Ovary (tissue), 3 donors: ENCODE data around the gene TUBB1.

Experiments used
- POLR2A ChIP-seq: fragments of 450-650 bp; IDR thresholded peaks from one replicate; pipeline ENCODE4 v1.6.1; 2017; ENCODE audit warnings: antibody characterized with exemption, mild to moderate bottlenecking, moderate library complexity
- TF ChIP-seq, protein P1 (sequence below), 3 donors: fragments of 450-650 bp in 2 of 3; fragments of 200-600 bp in 1 of 3; IDR thresholded peaks; one replicate each; pipeline versions ENCODE4 v1.5.1 to v1.8.0; 2016 to 2022; ENCODE audit warnings: antibody characterized with exemption in 3 of 3, mild to moderate bottlenecking in 1 of 3
- donor health status: DM: no; HTN: no; CAD: no.

DNA sequence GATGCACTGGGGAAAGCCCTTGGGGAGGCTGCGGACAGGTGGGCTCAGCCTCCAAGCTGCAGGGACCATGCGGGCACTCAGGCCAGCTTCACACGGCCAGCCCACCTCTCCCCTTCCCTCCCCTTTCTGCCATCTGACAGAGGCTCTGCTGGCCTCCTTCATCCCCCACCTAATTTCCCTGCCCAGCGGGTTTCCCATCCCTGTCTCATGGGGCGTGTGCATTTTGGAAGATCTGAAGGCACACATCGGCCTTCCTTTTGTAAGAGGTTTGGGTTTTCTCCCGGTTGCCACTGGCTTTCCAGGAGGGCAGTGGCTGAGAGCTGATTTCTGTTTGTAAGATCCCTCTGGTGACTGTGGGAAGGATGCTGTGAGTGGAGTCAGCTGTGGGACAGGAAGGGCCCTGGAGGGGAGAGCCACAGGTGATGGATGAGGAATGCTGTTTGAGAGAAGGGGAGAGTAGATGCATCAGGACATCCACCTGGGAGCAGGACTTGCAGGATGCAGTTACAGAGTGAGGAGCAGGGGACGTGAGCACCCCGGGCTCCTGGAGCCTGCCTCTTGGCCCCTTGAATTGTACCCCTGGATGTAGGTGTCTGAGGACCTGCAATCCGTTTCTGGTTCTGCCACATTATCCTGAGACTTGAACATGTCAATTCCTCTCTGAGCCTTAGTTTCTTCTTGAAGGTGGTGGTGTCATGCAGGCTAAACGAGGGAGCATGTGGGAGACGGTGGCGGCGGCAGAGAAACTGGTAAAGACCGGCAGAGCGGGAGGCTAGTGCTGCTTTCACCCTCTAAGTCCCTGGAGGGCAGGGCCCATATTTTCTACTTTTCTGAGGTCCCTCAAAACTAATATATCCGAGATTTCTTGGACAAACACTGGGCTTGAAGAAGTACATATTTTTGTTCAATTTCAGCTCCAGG, 5.9 kb upstream of the TUBB1 start:
- TF ChIP-seq, protein P1, sequence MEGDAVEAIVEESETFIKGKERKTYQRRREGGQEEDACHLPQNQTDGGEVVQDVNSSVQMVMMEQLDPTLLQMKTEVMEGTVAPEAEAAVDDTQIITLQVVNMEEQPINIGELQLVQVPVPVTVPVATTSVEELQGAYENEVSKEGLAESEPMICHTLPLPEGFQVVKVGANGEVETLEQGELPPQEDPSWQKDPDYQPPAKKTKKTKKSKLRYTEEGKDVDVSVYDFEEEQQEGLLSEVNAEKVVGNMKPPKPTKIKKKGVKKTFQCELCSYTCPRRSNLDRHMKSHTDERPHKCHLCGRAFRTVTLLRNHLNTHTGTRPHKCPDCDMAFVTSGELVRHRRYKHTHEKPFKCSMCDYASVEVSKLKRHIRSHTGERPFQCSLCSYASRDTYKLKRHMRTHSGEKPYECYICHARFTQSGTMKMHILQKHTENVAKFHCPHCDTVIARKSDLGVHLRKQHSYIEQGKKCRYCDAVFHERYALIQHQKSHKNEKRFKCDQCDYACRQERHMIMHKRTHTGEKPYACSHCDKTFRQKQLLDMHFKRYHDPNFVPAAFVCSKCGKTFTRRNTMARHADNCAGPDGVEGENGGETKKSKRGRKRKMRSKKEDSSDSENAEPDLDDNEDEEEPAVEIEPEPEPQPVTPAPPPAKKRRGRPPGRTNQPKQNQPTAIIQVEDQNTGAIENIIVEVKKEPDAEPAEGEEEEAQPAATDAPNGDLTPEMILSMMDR (IDR thresholded peaks at IDR 0.05): no peak
- no peak for TF ChIP-seq POLR2A
